ENCODE results near the gene STXBP4. TPM values are rescaled to one million over a fixed set of nuclear protein-coding genes. Genes with fewer than 3 reads are reported as not detected.

Gene STXBP4
- total and polyA plus RNA-seq, 8 donors: 0.68 to 65.3 (median 6.0) TPM

DNA sequence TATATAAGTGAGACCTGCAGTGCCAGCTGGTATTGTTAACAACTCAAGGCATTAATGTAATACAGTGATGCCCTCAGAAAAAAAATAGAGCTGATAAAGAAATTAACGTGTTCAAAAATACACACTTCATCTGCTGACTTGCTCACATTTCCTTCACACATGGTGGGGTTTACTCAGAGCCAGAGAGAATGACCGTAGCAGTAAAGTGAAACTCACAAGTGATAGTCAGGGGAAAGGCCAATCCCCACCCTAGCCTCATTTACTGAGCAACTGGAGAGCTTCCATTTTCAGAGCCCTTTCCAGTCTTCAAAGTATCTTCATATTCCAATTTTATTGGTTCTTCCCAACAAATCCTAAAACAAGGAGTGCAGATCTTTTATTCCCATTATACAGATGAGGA lies 222.2 kb downstream of the STXBP4 start:
- 52 to 72% (median 69%) methylated on average over 2 of the region's 2 CpGs for WGBS, 5 donors
- Histone ChIP-seq H3K27ac (no peak overlapping the region), H3K4me3 (no peak overlapping the region), H3K27me3 (no peaks in the 10 kb centered on the region), H3K4me1 (no peaks in the 10 kb centered on the region), H3K36me3 (no peaks in the 10 kb centered on the region), H3K9me3 (no peaks in the 10 kb centered on the region)
- TF ChIP-seq POLR2A (IDR thresholded peaks at IDR 0.05) (no peak), EP300 (IDR thresholded peaks at IDR 0.05) (no peak)
- no peak for DNase-seq
- intact Hi-C loops (cut with DNase I; ENCODE audit: low total_unique reads): no loop called here

DNA sequence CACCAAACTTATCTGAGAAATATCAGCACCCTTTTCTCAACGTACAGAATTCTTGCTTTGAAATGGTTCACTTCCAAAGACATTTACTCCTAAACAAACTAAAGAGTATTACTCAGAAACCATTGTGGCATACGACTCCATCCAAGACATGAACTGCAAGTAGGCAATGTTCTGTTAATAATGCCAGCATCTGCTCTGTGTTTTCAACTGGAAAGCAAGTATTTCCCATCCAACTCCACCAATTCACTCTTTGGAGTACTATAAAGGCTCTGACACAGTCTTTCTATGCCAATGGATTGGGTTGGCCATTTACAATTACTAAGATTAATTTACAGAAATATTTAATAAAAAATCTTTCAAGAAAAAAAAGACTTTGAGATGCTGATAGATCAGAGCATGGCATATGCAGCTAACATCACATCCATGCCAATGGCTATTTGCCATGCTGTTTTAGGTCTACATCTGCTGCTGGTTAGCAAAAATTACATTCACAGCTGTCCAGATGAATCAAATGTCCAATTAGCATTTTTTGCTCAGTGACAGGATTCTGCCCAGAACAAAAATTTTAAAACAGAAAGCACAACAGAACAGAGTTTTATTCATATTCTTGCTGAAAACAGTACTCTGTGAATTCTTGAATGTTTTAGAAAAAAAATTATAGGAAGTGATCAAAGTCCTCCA lies 230.3 kb downstream of the STXBP4 start:
- TF ChIP-seq EP300 (IDR thresholded peaks at IDR 0.05) (no peak), POLR2AphosphoS5 (IDR thresholded peaks at IDR 0.05) (no peak), POLR2A (IDR thresholded peaks at IDR 0.05) (no peak)
- TF ChIP-seq, protein P1, sequence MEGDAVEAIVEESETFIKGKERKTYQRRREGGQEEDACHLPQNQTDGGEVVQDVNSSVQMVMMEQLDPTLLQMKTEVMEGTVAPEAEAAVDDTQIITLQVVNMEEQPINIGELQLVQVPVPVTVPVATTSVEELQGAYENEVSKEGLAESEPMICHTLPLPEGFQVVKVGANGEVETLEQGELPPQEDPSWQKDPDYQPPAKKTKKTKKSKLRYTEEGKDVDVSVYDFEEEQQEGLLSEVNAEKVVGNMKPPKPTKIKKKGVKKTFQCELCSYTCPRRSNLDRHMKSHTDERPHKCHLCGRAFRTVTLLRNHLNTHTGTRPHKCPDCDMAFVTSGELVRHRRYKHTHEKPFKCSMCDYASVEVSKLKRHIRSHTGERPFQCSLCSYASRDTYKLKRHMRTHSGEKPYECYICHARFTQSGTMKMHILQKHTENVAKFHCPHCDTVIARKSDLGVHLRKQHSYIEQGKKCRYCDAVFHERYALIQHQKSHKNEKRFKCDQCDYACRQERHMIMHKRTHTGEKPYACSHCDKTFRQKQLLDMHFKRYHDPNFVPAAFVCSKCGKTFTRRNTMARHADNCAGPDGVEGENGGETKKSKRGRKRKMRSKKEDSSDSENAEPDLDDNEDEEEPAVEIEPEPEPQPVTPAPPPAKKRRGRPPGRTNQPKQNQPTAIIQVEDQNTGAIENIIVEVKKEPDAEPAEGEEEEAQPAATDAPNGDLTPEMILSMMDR (IDR thresholded peaks at IDR 0.05): no peak
- no peaks in the 10 kb centered on the region for H3K4me1 ChIP-seq
- H3K36me3 ChIP-seq: no peaks in the 10 kb centered on the region
- H3K9me3 ChIP-seq: no peaks in the 10 kb centered on the region
- intact Hi-C loops (cut with DNase I; ENCODE audit: low total_unique reads): no loop called here
- WGBS, 5 donors: 70 to 75% (median 71%) methylated on average over 2 of the region's 2 CpGs
- DNase-seq: peak in 1 of 2 donors; percentile 23
- no peaks in the 10 kb centered on the region for H3K27me3 ChIP-seq
- no peak overlapping the region for H3K4me3 ChIP-seq
- no peak overlapping the region for H3K27ac ChIP-seq

DNA sequence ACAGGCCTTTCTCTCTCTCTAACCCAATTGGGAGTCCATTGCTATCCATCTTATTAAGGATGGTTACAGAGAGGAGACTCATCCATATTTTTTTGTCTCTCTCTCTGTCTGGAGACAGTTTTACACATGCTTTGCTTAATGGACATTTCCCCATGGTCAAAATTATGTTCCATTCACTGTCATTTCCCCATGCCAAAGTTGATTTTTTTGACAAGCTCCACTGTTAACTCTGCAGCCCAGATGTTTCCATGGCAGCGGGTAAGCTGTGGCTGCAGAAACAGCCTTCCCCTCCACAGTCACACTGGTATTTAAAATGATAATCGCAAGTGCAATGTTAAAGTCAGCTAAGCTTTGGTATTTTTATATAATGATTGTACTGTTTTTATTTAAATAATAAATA lies 232.3 kb downstream of the STXBP4 start:
- TF ChIP-seq POLR2A (IDR thresholded peaks at IDR 0.05) (no peak), EP300 (IDR thresholded peaks at IDR 0.05) (no peak), POLR2AphosphoS5 (IDR thresholded peaks at IDR 0.05) (no peak)
- TF ChIP-seq, protein P1 (IDR thresholded peaks at IDR 0.05): no peak
- H3K27me3 ChIP-seq: no peaks in the 10 kb centered on the region
- intact Hi-C loops (cut with DNase I; ENCODE audit: low total_unique reads): no loop called here
- no peaks in the 10 kb centered on the region for H3K36me3 ChIP-seq
- no peak overlapping the region for H3K27ac ChIP-seq
- 51 to 76% (median 73%) methylated on average over 2 of the region's 2 CpGs for WGBS, 5 donors
- no peaks in the 10 kb centered on the region for H3K4me1 ChIP-seq
- DNase-seq: peak in 1 of 2 donors; percentile 30
- no peaks in the 10 kb centered on the region for H3K9me3 ChIP-seq
- H3K4me3 ChIP-seq: no peak overlapping the region

DNA sequence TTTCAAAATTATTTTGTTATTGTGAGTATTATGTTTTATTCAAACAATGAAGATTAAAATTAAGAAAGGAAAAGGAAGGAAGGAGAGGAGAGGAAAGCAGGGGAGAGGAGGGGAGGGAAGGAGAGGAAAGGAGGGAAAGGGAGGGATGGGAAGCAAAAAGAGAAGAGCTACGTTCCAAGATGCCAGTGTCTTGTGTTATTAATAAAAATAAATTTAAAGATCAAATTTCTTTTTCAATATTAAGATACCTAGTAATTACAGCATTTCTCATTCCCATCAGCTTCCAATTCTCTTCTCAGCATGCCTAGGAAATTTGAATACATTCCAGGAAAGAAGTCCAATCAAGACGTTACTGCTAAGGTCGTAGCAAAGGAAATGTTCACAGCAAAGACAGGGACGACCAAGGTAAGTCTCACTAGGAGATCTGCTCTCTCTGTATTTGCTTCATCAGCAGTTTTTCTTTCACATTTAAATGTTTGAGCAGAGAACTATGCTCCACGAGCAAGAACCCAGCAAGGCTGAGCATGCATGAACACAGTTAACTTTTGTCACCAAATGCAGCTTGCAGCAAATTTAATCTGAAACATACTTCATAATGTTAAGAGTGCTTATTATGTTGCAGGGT lies 232.9 kb downstream of the STXBP4 start:
- TF ChIP-seq, protein P1 (IDR thresholded peaks at IDR 0.05): no peak
- no peak for TF ChIP-seq POLR2AphosphoS5 (IDR thresholded peaks at IDR 0.05)
- TF ChIP-seq POLR2A (IDR thresholded peaks at IDR 0.05): no peak
- TF ChIP-seq EP300 (IDR thresholded peaks at IDR 0.05): no peak
- Histone ChIP-seq H3K9me3 (no peaks in the 10 kb centered on the region), H3K36me3 (no peaks in the 10 kb centered on the region), H3K4me3 (no peak overlapping the region), H3K27me3 (no peaks in the 10 kb centered on the region), H3K27ac (no peak overlapping the region), H3K4me1 (no peaks in the 10 kb centered on the region)
- intact Hi-C loops (cut with DNase I; ENCODE audit: low total_unique reads): no loop called here
- WGBS, 5 donors: 18 to 28% (median 27%) methylated on average over 5 of the region's 5 CpGs
- DNase-seq: no peak

DNA sequence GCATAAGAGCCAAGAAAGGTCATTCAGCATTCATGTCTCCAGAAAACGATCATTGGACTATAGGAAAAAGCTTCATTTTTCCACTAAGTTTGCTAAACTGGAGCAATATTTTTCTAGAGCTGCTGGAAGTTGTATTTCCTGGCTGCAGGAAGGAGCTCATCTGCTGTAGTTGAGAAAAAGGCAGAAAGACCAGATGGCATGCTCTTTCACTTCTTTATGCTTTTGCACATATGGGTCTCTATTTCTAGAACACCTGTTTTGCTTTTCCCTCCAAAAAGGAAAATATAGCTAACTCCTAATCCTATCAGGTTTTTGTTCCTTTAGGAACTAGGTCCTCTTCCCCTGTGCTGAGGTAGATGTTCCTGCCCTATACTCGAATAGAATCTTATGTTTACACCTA lies 234.3 kb downstream of the STXBP4 start:
- no peaks in the 10 kb centered on the region for H3K27me3 ChIP-seq
- H3K27ac ChIP-seq: no peak overlapping the region
- H3K36me3 ChIP-seq: no peaks in the 10 kb centered on the region
- DNase-seq: no peak
- intact Hi-C loops (cut with DNase I; ENCODE audit: low total_unique reads): no loop called here
- TF ChIP-seq POLR2A (IDR thresholded peaks at IDR 0.05): no peak
- no peak for TF ChIP-seq EP300 (IDR thresholded peaks at IDR 0.05)
- no peak for TF ChIP-seq POLR2AphosphoS5 (IDR thresholded peaks at IDR 0.05)
- TF ChIP-seq, protein P1 (IDR thresholded peaks at IDR 0.05): no peak
- no peaks in the 10 kb centered on the region for H3K4me1 ChIP-seq
- WGBS, 5 donors: 75 to 85% (median 83%) methylated on average over 2 of the region's 2 CpGs
- no peak overlapping the region for H3K4me3 ChIP-seq
- H3K9me3 ChIP-seq: no peaks in the 10 kb centered on the region
